ENCODE measurements around the gene ATL2.

ATL2 gene

GRCh38 chr2:38323623-38324022 lies 53.5 kb downstream of the ATL2 start:
- TF ChIP-seq EP300 (IDR thresholded peaks at IDR 0.05; ENCODE audit: borderline replicate concordance): no peak
- no peak for TF ChIP-seq ZBTB7A (IDR thresholded peaks at IDR 0.05; ENCODE audit: low read depth)
- TF ChIP-seq EGR1 (IDR thresholded peaks at IDR 0.05): no peak
- TF ChIP-seq FOXM1 (IDR thresholded peaks at IDR 0.05; ENCODE audit: borderline replicate concordance, low read depth): no peak
- TF ChIP-seq TAF1 (IDR thresholded peaks at IDR 0.05; ENCODE audit: low read depth): no peak
- no peak for TF ChIP-seq CEBPB (IDR thresholded peaks at IDR 0.05)
- no peak for TF ChIP-seq TEAD4 (IDR thresholded peaks at IDR 0.05)
- TF ChIP-seq RAD21 (IDR thresholded peaks at IDR 0.05; ENCODE audit: low read depth): no peak
- TF ChIP-seq, protein P1, sequence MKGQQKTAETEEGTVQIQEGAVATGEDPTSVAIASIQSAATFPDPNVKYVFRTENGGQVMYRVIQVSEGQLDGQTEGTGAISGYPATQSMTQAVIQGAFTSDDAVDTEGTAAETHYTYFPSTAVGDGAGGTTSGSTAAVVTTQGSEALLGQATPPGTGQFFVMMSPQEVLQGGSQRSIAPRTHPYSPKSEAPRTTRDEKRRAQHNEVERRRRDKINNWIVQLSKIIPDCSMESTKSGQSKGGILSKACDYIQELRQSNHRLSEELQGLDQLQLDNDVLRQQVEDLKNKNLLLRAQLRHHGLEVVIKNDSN (IDR thresholded peaks at IDR 0.05): no peak
- TF ChIP-seq, protein P2, sequence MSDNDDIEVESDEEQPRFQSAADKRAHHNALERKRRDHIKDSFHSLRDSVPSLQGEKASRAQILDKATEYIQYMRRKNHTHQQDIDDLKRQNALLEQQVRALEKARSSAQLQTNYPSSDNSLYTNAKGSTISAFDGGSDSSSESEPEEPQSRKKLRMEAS (IDR thresholded peaks at IDR 0.05): no peak
- no peak for TF ChIP-seq YY1 (IDR thresholded peaks at IDR 0.05; ENCODE audit: low read depth)
- TF ChIP-seq, protein P3, sequence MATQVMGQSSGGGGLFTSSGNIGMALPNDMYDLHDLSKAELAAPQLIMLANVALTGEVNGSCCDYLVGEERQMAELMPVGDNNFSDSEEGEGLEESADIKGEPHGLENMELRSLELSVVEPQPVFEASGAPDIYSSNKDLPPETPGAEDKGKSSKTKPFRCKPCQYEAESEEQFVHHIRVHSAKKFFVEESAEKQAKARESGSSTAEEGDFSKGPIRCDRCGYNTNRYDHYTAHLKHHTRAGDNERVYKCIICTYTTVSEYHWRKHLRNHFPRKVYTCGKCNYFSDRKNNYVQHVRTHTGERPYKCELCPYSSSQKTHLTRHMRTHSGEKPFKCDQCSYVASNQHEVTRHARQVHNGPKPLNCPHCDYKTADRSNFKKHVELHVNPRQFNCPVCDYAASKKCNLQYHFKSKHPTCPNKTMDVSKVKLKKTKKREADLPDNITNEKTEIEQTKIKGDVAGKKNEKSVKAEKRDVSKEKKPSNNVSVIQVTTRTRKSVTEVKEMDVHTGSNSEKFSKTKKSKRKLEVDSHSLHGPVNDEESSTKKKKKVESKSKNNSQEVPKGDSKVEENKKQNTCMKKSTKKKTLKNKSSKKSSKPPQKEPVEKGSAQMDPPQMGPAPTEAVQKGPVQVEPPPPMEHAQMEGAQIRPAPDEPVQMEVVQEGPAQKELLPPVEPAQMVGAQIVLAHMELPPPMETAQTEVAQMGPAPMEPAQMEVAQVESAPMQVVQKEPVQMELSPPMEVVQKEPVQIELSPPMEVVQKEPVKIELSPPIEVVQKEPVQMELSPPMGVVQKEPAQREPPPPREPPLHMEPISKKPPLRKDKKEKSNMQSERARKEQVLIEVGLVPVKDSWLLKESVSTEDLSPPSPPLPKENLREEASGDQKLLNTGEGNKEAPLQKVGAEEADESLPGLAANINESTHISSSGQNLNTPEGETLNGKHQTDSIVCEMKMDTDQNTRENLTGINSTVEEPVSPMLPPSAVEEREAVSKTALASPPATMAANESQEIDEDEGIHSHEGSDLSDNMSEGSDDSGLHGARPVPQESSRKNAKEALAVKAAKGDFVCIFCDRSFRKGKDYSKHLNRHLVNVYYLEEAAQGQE (IDR thresholded peaks at IDR 0.05; ENCODE audit: low read depth): no peak
- TF ChIP-seq NFIC (IDR thresholded peaks at IDR 0.05): no peak
- no peak for TF ChIP-seq TCF12 (IDR thresholded peaks at IDR 0.05; ENCODE audit: low read depth)
- TF ChIP-seq CREB1 (IDR thresholded peaks at IDR 0.05; ENCODE audit: low read depth): no peak

DNA sequence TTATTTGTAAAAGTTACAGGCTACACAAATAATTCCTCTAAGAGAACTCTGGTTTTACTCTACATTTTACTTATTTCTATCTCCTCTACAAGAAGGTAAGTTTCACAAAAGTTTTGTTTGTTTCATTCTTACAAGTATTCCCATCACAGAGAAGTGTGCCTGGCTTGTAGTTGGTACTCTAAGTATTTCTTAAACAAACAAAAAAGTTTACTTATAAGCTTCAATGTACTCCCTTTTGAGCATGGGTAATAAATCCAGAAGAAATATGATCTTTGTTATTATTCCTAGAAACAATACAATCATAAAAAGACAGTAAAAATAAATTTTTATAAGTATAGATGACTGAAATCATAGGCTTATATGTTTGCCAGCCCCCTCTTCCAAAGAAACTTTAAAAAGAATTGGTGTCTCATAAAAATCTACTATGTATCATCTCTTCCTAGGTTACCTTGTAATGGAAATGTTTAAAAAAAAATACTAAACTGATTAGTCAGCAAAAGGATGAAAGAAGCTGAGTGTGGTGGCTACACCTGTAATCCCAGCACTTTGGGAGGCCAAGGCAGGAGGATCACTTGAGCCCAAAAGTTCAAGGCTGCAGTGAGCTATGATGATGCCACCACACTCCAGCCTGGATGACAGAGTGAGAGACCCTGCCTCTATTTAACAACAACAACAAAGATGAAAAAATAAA lies 54.7 kb downstream of the ATL2 start:
- TF ChIP-seq, protein P2 (IDR thresholded peaks at IDR 0.05): no peak

DNA sequence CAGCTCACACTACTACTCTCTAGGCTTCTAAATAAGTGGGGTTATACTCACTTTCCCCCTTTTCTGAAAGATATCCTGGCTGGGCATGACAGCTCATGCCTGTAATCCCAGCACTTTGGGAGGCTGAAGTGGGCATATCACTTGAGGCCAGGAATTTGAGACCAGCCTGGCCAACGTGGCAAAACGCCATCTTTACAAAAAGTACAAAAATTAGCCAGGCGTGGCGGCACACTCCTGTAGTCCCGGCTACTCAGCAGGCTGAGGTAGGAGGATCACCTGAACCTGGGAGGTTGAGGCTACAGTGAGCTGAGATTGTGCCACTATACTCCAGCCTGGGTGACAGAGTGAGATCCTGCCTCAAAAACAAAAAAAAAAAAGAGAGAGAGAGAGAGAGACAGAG lies 57.8 kb downstream of the ATL2 start:
- TF ChIP-seq TEAD4 (IDR thresholded peaks at IDR 0.05): 0 out of 2 replicates have a peak, but pooled peaks have one; percentile 26
- TF ChIP-seq, protein P2 (IDR thresholded peaks at IDR 0.05): 0 out of 2 replicates have a peak, but pooled peaks have one; percentile 20
- peak; percentile 63; the same call in 1 of the 2 replicates for TF ChIP-seq YY1 (IDR thresholded peaks at IDR 0.05; ENCODE audit: low read depth)
- peak; percentile 45; the same call in 1 of the 2 replicates for TF ChIP-seq NFIC (IDR thresholded peaks at IDR 0.05)

- TF ChIP-seq TEAD4 (IDR thresholded peaks at IDR 0.05): no peak
- TF ChIP-seq, protein P1 (IDR thresholded peaks at IDR 0.05): no peak
- TF ChIP-seq EGR1 (IDR thresholded peaks at IDR 0.05): no peak
- no peak for TF ChIP-seq YY1 (IDR thresholded peaks at IDR 0.05; ENCODE audit: low read depth)
- TF ChIP-seq FOXM1 (IDR thresholded peaks at IDR 0.05; ENCODE audit: borderline replicate concordance, low read depth): no peak
- no peak for TF ChIP-seq CREB1 (IDR thresholded peaks at IDR 0.05; ENCODE audit: low read depth)
- TF ChIP-seq CEBPB (IDR thresholded peaks at IDR 0.05): no peak
- TF ChIP-seq, protein P2 (IDR thresholded peaks at IDR 0.05): no peak
- TF ChIP-seq TCF12 (IDR thresholded peaks at IDR 0.05; ENCODE audit: low read depth): no peak
- TF ChIP-seq NFIC (IDR thresholded peaks at IDR 0.05): no peak
- TF ChIP-seq, protein P3 (IDR thresholded peaks at IDR 0.05; ENCODE audit: low read depth): no peak
- TF ChIP-seq EP300 (IDR thresholded peaks at IDR 0.05; ENCODE audit: borderline replicate concordance): no peak
- no peak for TF ChIP-seq RAD21 (IDR thresholded peaks at IDR 0.05; ENCODE audit: low read depth)
- no peak for TF ChIP-seq ZBTB7A (IDR thresholded peaks at IDR 0.05; ENCODE audit: low read depth)
- no peak for TF ChIP-seq TAF1 (IDR thresholded peaks at IDR 0.05; ENCODE audit: low read depth)
These were observed 59.3 kb downstream of the ATL2 start for GRCh38 chr2:38317725-38318124.

DNA sequence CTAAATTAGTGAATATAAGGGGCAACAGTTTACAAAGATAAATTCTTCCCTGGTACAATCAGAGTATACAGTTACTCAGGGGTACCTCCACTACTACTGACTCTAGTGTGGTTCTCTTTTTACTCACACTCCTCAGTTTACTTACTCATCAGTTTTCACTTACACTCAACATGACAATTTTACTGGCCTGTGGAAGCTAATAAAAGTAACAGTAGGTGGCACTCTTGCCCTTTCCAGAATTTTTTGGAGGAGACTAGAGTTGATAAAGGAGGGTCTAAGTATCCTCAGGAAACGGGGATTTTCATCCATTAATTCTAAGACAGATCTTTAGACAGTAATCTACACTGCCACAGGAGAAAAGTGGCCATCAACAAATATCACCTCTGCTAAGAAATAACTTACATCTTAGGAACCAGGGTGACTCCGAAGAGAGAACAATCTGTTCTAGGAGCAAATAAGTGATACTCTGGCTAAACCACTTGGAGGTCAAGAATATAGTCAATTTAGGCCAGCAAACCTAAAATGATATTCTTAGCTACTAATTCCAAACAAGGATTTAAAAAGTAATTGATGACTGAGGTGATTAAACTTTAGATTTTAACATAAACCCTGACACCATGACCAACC lies 61.3 kb downstream of the ATL2 start:
- no peak for TF ChIP-seq FOXM1 (IDR thresholded peaks at IDR 0.05; ENCODE audit: borderline replicate concordance, low read depth)
- TF ChIP-seq RAD21 (IDR thresholded peaks at IDR 0.05; ENCODE audit: low read depth): peak; percentile 78
- no peak for TF ChIP-seq TAF1 (IDR thresholded peaks at IDR 0.05; ENCODE audit: low read depth)
